Measurements from ENCODE around the gene TBX10.

GRCh38 chr11:67647471-67647870 lies 7.9 kb upstream of the TBX10 start:
- TF ChIP-seq YY1 (IDR thresholded peaks at IDR 0.05; ENCODE audit: insufficient read depth, insufficient read length) (no peak), ZNF274 (IDR thresholded peaks at IDR 0.05; ENCODE audit: low read depth, low read length) (no peak), SUZ12 (IDR thresholded peaks at IDR 0.05; ENCODE audit: extremely low read depth, insufficient read depth, insufficient read length) (no peak)

Data from NT2/D1 (cell line).